Measurements from ENCODE around the gene PLA1A. TPM values are rescaled to one million over a fixed set of nuclear protein-coding genes. Genes with fewer than 3 reads are reported as not detected.

PLA1A gene
- total and polyA plus RNA-seq, 10 of the 15 experiments (the other 5 are each of a cell fraction or from before 2014, with no cell fraction given) = 2.9 to 106 (median 4.8) TPM

- TF ChIP-seq IKZF2 (IDR thresholded peaks at IDR 0.05) (peak in 1 of 2 experiments; percentile 33; a peak in 2 of 4 replicates), RAD51 (IDR thresholded peaks at IDR 0.05) (no peak), BCLAF1 (IDR thresholded peaks at IDR 0.05) (no peak), HDGF (IDR thresholded peaks at IDR 0.05) (no peak; the same call in 1 of the 2 replicates), MTA2 (IDR thresholded peaks at IDR 0.05; ENCODE audit: low read depth) (no peak), IRF5 (IDR thresholded peaks at IDR 0.05; ENCODE audit: borderline replicate concordance) (no peak), HDAC2 (IDR thresholded peaks at IDR 0.05) (no peak), SUZ12 (IDR thresholded peaks at IDR 0.05; ENCODE audit: unreplicated experiment) (no peak), KLF5 (IDR thresholded peaks at IDR 0.05; ENCODE audit: partially characterized antibody) (no peak), KAT2A (conservative IDR thresholded peaks at IDR 0.05; ENCODE audit: control insufficient read depth, low read depth, low read length) (no peak), CTCF (IDR thresholded peaks at IDR 0.05 in 2 of 3, conservative IDR thresholded peaks at IDR 0.05 in 1 of 3; ENCODE audit: control insufficient read depth in 2 of 3, extremely low read depth in 1 of 3, insufficient read depth in 1 of 3, low read depth in 3 of 3, low read length in 3 of 3) (peak; percentile 66 to 81 (median 68)), ZNF24 (IDR thresholded peaks at IDR 0.05) (peak; percentile 58), HCFC1 (IDR thresholded peaks at IDR 0.05; ENCODE audit: low read length) (0 out of 2 replicates have a peak, but pooled peaks have one; percentile 15), ZNF592 (IDR thresholded peaks at IDR 0.05) (no peak), HSF1 (IDR thresholded peaks at IDR 0.05; ENCODE audit: low read depth, low read length) (no peak), ELK1 (IDR thresholded peaks at IDR 0.05; ENCODE audit: low read depth, low read length) (no peak), BHLHE40 (IDR thresholded peaks at IDR 0.05; ENCODE audit: borderline replicate concordance in 1 of 2, low read depth in 2 of 2, low read length in 1 of 2) (peak in 1 of 2 experiments; percentile 44; a peak in 2 of 4 replicates)
These were observed 38.2 kb upstream of the PLA1A start, which contains the start of gene CD80 (continued) for GRCh38 chr3:119559441-119559963.

Measured in GM12878 (cell line).